BLaER1 treated with 17β-estradiol and CSF1 and Interleukin-3, amounts not matched to agents 10 nM and 100 nM (cell line): ENCODE measurements around the gene LGI1.

ENCODE experiments used
- H3K27ac ChIP-seq, 11 experiments: shearing (Covaris generic); formaldehyde crosslinking; 2 replicates each; pipeline ENCODE4 v1.8.1; 2022
- H3K27me3 ChIP-seq, 11 experiments: shearing (Covaris generic); formaldehyde crosslinking; 2 replicates each; pipeline ENCODE4 v1.8.1; 2022
- H3K36me3 ChIP-seq, 11 experiments: shearing (Covaris generic); formaldehyde crosslinking; 2 replicates each; pipeline ENCODE4 v1.8.1; 2022
- H3K4me1 ChIP-seq, 10 experiments: shearing (Covaris generic); formaldehyde crosslinking; 2 replicates each; pipeline ENCODE4 v1.8.1; 2022
- H3K4me2 ChIP-seq, 11 experiments: shearing (Covaris generic); formaldehyde crosslinking; 2 replicates each; pipeline ENCODE4 v1.8.1; 2022
- H3K4me3 ChIP-seq, 10 experiments: shearing (Covaris generic); formaldehyde crosslinking; 2 replicates each; pipeline ENCODE4 v1.8.1; 2022
- H3K9ac ChIP-seq, 11 experiments: shearing (Covaris generic); formaldehyde crosslinking; 2 replicates each; pipeline ENCODE4 v1.8.1; 2022
- H3K9me3 ChIP-seq, 11 experiments: shearing (Covaris generic); formaldehyde crosslinking; replicated peaks in 1 of 11; 2 replicates each; pipeline ENCODE4 v1.8.1; 2022
- H4K20me1 ChIP-seq, 11 experiments: shearing (Covaris generic); formaldehyde crosslinking; 2 replicates each; pipeline ENCODE4 v1.8.1; 2022
- Cebpa-rat ChIP-seq, 11 experiments: shearing (Covaris generic); IDR thresholded peaks; 2 replicates each; pipeline ENCODE4 v1.8.1; 2022

Gene LGI1

GRCh38 chr10:93752761-93753160 is 5.0 kb upstream of the LGI1 start:
- no peak overlapping the region for H3K4me2 ChIP-seq
- H3K36me3 ChIP-seq: no peaks in the 10 kb centered on the region
- H3K4me1 ChIP-seq: peaks cover 0 to 9% (median under 1%) of the 10 kb centered on the region in 10 experiments; a peak in 6 of 20 replicates
- H3K27ac ChIP-seq: no peak overlapping the region
- H3K9me3 ChIP-seq: no peaks in the 10 kb centered on the region
- no peak overlapping the region for H3K9ac ChIP-seq
- TF ChIP-seq Cebpa-rat (IDR thresholded peaks at IDR 0.05): no peak
- H3K4me3 ChIP-seq: no peak overlapping the region
- no peaks in the 10 kb centered on the region for H3K27me3 ChIP-seq
- no peaks in the 10 kb centered on the region for H4K20me1 ChIP-seq

- Histone ChIP-seq H3K4me2 (no peak overlapping the region), H3K36me3 (no peaks in the 10 kb centered on the region), H3K4me3 (no peak overlapping the region), H3K4me1 (peaks cover 0 to 5% (median 0%) of the 10 kb centered on the region in 10 experiments; a peak in 2 of 20 replicates), H3K9ac (no peak overlapping the region), H3K27me3 (no peaks in the 10 kb centered on the region), H4K20me1 (no peaks in the 10 kb centered on the region), H3K9me3 (no peaks in the 10 kb centered on the region), H3K27ac (no peak overlapping the region)
- no peak for TF ChIP-seq Cebpa-rat (IDR thresholded peaks at IDR 0.05)
Measured at GRCh38 chr10:93753621-93754250, 4.0 kb upstream of the LGI1 start.

- H3K27ac ChIP-seq: no peak overlapping the region
Measured at GRCh38 chr10:93754761-93755160, 3.0 kb upstream of the LGI1 start.

GRCh38 chr10:93755443-93756116 is 2.2 kb upstream of the LGI1 start:
- no peak overlapping the region for H3K4me3 ChIP-seq
- no peak for TF ChIP-seq Cebpa-rat (IDR thresholded peaks at IDR 0.05)

More at GRCh38 chr10:93754761-93755160, 3.0 kb upstream of the LGI1 start:
- TF ChIP-seq Cebpa-rat (IDR thresholded peaks at IDR 0.05): no peak
- Histone ChIP-seq H3K36me3 (no peaks in the 10 kb centered on the region), H3K27me3 (no peaks in the 10 kb centered on the region), H3K9me3 (no peaks in the 10 kb centered on the region), H3K4me1 (peaks cover 0 to 5% (median 0%) of the 10 kb centered on the region in 10 experiments; a peak in 2 of 20 replicates), H3K9ac (no peak overlapping the region), H3K4me2 (no peak overlapping the region), H3K4me3 (no peak overlapping the region), H4K20me1 (no peaks in the 10 kb centered on the region)

GRCh38 chr10:93756118-93756517 is 1.6 kb upstream of the LGI1 start:
- TF ChIP-seq Cebpa-rat (IDR thresholded peaks at IDR 0.05): no peak
- Histone ChIP-seq H3K9me3 (no peaks in the 10 kb centered on the region), H3K4me3 (no peak overlapping the region), H3K27ac (no peak overlapping the region), H3K4me2 (no peak overlapping the region), H4K20me1 (no peaks in the 10 kb centered on the region), H3K36me3 (no peaks in the 10 kb centered on the region), H3K27me3 (no peaks in the 10 kb centered on the region), H3K4me1 (peaks cover 0 to 5% (median 0%) of the 10 kb centered on the region in 10 experiments; a peak in 2 of 20 replicates), H3K9ac (no peak overlapping the region)

More at GRCh38 chr10:93755443-93756116, 2.2 kb upstream of the LGI1 start:
- no peaks in the 10 kb centered on the region for H3K36me3 ChIP-seq
- H4K20me1 ChIP-seq: no peaks in the 10 kb centered on the region
- H3K4me2 ChIP-seq: no peak overlapping the region
- H3K27ac ChIP-seq: no peak overlapping the region
- peaks cover 0 to 5% (median 0%) of the 10 kb centered on the region in 10 experiments; a peak in 2 of 20 replicates for H3K4me1 ChIP-seq
- no peak overlapping the region for H3K9ac ChIP-seq
- H3K27me3 ChIP-seq: no peaks in the 10 kb centered on the region
- no peaks in the 10 kb centered on the region for H3K9me3 ChIP-seq

- H3K4me2 ChIP-seq: no peak overlapping the region
- H3K27me3 ChIP-seq: no peaks in the 10 kb centered on the region
- TF ChIP-seq Cebpa-rat (IDR thresholded peaks at IDR 0.05): no peak
- no peaks in the 10 kb centered on the region for H3K9me3 ChIP-seq
- no peak overlapping the region for H3K9ac ChIP-seq
- no peaks in the 10 kb centered on the region for H3K36me3 ChIP-seq
- 0 out of 20 replicates have a peak, but pooled peaks cover 0 to under 1% (median 0%) of the 10 kb centered on the region in 10 experiments for H3K4me1 ChIP-seq
- no peak overlapping the region for H3K4me3 ChIP-seq
- H4K20me1 ChIP-seq: no peaks in the 10 kb centered on the region
- H3K27ac ChIP-seq: no peak overlapping the region
Measured at GRCh38 chr10:93757136-93757535, 600 bp upstream of the LGI1 start.

GRCh38 chr10:93758508-93758885 is 761 bp downstream of the LGI1 start:
- Histone ChIP-seq H3K27ac (no peak overlapping the region), H3K9me3 (no peaks in the 10 kb centered on the region), H3K4me3 (no peak overlapping the region), H3K4me2 (no peak overlapping the region), H3K36me3 (no peaks in the 10 kb centered on the region), H3K27me3 (no peaks in the 10 kb centered on the region), H3K4me1 (no peaks in the 10 kb centered on the region), H4K20me1 (no peaks in the 10 kb centered on the region), H3K9ac (no peak overlapping the region)
- no peak for TF ChIP-seq Cebpa-rat (IDR thresholded peaks at IDR 0.05)

- no peaks in the 10 kb centered on the region for H3K27me3 ChIP-seq
- H4K20me1 ChIP-seq: no peaks in the 10 kb centered on the region
- no peak overlapping the region for H3K4me2 ChIP-seq
- TF ChIP-seq Cebpa-rat (IDR thresholded peaks at IDR 0.05): no peak
- no peaks in the 10 kb centered on the region for H3K36me3 ChIP-seq
- no peak overlapping the region for H3K27ac ChIP-seq
- no peaks in the 10 kb centered on the region for H3K9me3 ChIP-seq
- no peak overlapping the region for H3K9ac ChIP-seq
- no peak overlapping the region for H3K4me3 ChIP-seq
- no peaks in the 10 kb centered on the region for H3K4me1 ChIP-seq
Measured at GRCh38 chr10:93758891-93759410, 1.2 kb downstream of the LGI1 start.

- H3K4me2 ChIP-seq: no peak overlapping the region
- H3K9ac ChIP-seq: no peak overlapping the region
- no peak overlapping the region for H3K4me3 ChIP-seq
- H3K27ac ChIP-seq: no peak overlapping the region
- H4K20me1 ChIP-seq: no peaks in the 10 kb centered on the region
- no peak for TF ChIP-seq Cebpa-rat (IDR thresholded peaks at IDR 0.05)
- no peaks in the 10 kb centered on the region for H3K27me3 ChIP-seq
- H3K9me3 ChIP-seq: peaks cover 0 to 1% (median 0%) of the 10 kb centered on the region in 11 experiments; a peak in 2 of 22 replicates
- H3K4me1 ChIP-seq: no peaks in the 10 kb centered on the region; a peak in 1 of 20 replicates
- H3K36me3 ChIP-seq: no peaks in the 10 kb centered on the region
Measured at GRCh38 chr10:93760490-93760889, 2.8 kb downstream of the LGI1 start.
